HG03103 (cell line): ENCODE measurements around the gene GRIFIN.

Source experiments
- ATAC-seq: cut with Tn5 transposase; IDR thresholded peaks from one replicate; pipeline ENCODE4 v1.9.1; 2021; ENCODE audit warnings: low read depth; ENCODE audit not compliant: unreplicated experiment

GRIFIN gene

GRCh38 chr7:2513702-2514101 lies 37.5 kb upstream of the GRIFIN start:
- no peak for ATAC-seq

GRCh38 chr7:2512713-2513112 lies 36.5 kb upstream of the GRIFIN start:
- ATAC-seq = no peak

- no peak for ATAC-seq
Measured at GRCh38 chr7:2512179-2512661, 36.0 kb upstream of the GRIFIN start.

- ATAC-seq = no peak
Measured at GRCh38 chr7:2511769-2512168, 35.6 kb upstream of the GRIFIN start.

DNA sequence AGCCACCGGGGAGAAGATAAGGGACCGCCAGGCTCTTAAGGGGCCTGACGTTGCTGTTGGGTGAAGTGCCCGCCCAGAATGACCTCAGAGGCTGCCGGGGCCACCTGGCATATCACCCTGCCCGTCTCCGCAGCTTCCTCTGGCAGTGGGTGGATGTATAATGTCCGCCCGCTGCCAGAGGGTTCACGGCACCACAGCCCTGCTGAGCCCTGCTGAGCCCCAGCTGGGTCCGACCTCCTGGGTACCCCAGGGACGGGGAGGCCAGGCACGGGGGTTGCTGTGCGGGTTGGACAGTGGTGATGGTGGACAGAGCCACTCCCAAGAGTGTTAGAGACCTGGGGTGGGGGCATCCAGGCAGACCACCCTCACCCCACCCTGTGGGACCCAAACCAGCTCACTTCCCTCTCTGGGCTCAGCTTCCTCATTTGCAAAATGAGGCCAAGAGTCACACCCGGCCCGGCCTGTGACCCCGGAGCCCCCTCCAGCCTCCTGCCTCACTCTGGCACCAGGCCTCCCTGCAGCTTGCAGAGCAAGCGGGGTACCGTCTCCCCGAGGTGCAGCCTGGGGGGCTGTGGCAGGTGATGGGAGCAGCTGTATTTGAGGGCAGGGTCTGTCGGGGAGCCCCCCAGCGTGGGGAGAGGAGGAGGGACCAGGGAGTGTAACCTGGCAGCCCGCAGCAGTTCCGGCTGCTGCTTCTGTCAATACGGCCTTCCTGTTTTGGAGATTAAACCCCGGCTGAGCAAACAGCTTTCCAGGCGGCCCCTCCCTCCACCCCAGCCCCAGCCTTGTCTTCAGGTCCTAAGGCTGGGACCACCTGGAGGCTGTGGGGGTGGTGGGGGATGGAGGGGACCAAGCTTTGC lies 34.9 kb upstream of the GRIFIN start:
- no peak for ATAC-seq

- no peak for ATAC-seq
Measured at GRCh38 chr7:2510130-2510776, 34.1 kb upstream of the GRIFIN start.

DNA sequence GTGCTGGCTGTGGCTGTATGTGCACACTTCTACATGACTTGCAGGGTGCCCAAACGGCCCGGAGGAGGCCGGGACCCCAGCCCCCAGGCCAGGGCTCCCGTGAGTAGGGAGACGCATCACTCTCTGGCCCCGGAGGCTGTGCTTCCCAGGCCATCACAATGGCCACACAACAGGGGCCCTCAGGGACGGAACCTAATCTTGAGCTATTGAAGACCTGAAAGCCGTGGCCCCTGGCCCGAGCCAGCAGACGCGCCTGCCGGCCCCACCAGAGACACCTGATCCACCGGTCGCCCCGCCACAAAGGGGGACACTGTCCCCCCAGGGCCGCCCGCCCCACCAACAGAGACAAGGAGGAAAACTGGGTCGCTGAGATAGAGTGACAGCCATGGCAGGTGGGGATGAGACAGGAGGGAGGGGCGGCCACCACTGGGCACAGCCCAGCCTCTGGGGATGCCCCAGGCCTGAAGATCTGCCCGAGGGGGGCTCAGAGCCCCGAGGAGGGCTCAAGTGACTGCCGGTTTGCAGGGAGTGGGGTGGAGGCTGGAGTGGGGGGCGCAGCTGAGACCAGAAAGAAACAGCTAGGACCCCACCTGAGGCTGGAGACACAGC lies 33.2 kb upstream of the GRIFIN start:
- ATAC-seq = no peak

DNA sequence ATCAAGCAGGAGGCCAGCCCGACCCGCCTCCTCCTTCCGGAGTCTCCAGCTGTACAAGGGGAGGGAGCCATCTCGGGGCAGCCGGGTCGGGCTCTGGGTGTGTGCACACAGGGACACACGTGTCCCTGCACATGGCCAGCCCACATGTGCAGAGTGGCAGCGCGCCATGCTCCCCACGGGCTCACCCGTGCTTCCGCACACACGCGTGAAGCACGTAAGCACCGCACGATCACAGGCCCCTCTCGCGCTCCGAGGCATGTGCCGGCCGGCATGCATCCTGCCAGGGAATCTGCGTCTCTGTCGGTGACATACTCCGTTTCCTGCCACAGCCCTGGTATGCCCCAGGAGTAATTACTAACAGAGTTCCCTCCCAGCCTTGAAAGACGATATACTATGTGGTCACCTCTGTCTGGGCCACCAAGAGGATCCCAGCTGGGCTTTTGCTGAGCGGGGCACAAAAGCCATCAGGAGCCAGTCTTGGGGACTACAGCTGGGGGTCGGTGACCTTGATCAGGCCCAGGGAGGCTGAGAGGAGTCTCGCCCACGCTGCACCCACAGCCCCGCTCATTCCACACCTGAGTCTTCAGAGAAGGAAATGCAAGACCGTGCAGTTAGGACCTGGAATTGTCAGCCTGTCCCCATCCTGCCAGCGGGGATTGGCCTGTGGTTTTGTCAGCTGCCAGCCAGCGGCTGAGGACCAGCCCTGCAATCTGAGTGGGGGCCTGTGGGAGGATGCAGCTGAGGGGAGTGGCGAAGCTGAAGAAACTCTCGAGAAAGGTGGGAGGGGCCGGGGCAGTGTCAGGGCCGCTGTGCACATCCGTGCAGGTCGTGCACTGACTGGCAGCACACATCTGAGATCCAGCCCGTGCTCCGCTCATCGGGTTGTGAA lies 32.4 kb upstream of the GRIFIN start:
- peak; percentile 47 for ATAC-seq

- no peak for ATAC-seq
Measured at GRCh38 chr7:2507917-2508306, 31.7 kb upstream of the GRIFIN start.

DNA sequence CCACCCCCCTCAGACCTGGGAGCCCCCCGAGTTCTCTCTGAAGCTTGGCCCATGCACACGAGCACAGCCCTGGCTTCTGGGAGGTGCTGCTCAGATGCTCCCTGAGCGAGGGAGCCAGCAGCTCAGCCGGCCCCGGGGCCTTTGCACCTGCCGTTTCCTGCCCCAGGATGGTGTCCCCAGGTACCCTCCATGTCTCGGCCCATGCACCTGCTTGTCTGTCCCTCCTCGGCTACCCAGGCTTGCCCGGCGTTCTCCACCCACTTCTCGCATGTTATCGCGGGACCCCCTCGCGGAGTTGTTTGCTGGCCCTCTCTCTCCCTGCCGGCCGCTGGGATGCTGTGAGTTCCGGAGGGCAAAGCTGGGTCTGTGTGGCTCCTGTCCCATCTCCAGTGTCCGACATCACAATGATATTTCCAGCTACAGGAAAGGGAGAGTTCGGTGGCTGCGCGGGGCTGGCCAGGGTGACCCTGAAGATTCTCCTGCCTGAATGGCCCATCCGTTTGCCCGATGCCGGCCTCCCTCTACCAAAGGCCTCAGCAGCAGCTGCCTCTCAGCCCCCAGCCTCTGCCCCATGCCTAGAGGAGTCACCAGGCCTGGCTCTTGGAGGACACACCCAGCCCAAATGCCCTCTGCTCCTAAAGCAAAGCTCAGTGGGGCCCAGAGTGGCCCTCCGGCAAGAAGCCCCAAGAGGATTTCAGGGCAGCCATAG lies 31.2 kb upstream of the GRIFIN start:
- no peak for ATAC-seq

DNA sequence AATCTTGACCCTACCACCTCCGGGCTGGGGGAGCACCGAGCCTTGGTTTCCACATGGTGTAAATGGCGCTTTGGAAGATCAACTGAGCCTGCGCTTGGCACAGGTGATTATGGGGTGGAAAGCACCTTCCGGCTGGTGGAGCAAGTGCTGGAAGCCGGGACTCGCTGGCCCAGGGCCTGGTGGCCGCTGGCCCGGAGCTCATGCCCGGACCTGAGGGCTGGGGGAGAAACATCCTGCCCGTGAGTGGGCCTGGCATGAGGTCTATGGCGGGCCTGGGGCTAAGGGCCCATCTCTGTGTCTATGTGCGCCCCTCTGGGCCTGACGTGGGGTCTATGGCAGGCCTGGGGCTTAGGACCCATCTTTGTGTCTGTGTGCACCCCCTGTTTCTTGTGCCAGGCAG lies 29.2 kb upstream of the GRIFIN start:
- ATAC-seq = no peak

DNA sequence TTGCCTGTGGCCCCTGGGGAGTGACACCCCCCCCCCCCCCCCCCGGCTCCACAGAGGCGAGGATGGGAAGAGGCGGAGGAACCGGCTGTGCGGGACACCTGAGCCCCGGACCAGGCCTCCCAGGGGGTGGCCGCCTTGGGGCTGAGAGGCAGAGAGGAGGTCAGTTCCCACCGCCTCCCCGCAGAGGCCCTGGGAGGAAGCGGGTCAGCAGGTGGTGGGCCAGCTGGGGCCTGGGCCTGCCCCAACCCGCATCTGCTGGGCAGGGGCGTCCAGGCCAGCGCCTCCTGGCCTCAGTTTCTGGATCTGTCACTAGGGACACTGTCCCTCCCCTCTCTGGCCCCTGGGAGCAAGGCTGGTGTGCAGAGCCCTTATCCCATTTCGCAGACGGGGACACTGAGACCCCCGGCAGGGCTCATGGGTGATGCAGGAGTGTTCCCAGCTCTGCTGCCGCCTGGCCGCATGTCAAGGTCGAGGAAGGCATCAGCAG lies 28.7 kb upstream of the GRIFIN start:
- ATAC-seq = no peak

DNA sequence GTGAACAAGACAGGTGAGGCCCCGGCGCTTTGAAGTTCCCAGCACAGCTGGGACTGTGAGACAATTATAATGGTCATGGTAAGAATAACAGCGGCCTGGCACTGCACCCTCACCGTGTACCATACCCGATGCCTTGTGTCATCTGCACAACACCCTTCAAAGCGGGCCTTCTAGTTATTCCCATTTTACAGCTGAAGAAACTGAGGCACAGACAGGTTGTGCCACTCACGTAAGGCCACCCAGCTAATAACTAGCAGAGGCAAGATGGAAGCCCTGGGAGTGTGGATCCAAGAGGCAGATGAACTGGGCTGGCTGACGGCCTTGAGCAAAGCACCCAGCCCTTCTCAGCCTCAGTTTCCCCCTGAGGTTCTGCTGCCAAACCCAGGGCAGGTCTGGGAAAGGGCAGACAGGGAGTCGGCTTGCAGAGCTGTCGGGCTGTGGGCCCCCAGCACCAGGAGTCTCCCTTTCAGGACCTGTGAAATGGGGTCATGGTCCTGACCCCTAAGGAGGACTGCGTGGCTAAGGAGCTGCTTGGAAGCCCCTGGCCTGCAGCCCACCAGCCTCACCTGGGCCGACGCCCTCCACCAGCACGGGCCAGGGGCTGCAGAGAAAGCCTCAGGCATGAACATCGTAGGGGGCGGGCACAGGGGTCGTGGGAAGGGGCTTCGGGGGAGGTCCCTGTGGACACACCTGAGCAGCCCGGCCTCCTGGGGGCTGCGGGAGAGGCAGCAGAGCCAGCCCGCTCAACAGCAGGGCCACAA lies 28.1 kb upstream of the GRIFIN start:
- ATAC-seq = no peak

DNA sequence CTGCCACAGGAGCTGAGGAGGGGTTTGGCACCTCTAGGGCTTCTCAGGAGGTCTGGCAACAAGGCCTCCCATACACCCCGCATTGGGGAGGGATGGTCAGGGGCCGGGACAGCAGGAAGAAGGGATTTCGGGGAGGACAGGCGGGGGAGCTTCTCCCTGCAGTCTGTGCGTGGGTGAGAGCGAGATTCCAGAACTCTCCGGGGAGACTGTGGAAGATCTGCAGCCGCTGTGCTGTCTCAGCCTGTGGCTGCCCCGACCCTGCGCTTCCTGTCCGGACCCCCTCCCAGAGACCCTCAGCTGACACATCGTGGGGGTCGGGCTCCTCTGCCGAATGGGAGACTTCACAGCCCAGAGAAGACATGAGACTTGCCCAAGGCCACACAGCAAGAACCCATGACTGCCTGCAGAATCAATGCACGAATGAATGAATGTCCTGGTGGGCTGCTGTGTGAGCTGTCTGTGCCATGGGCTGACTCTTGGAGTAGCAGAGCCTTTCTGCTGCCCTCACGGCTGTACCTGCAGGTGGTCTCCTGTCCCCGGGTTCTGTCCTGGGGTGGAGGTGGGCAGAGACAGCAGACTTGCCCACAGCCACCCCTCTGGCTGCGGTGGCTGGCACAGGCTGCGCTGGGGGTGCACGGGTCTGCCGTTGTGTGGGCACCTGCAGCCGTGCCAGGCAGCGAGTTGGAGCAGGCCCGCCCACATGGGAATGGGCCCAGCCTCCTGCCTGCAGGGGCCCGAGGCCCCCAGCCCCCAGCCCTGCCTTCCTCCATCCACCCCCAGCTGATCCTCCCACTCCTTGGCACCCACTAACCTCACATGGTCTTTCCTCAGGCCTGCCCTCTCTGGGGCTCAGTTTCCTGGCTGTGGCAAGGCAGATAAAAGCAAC lies 27.1 kb upstream of the GRIFIN start:
- ATAC-seq = no peak

GRCh38 chr7:2502647-2502966 lies 26.4 kb upstream of the GRIFIN start:
- ATAC-seq = no peak

GRCh38 chr7:2501947-2502646 lies 25.9 kb upstream of the GRIFIN start:
- ATAC-seq = no peak

- no peak for ATAC-seq
Measured at GRCh38 chr7:2500701-2501100, 24.5 kb upstream of the GRIFIN start.
